B cell (primary cell): Measurements from ENCODE around the gene HMHB1. TPM values are rescaled to one million over a fixed set of nuclear protein-coding genes. Genes with fewer than 3 reads are reported as not detected.

ENCODE experiments used
- ATAC-seq: fragments of 200-7000 bp; cut with Tn5 transposase; one replicate; pipeline ENCODE4 v1.10.0; 2021; ENCODE audit warnings: low read depth, mild to moderate bottlenecking, moderate number of reproducible peaks, moderate library complexity
- CTCF ChIA-PET: fragments of 350-600 bp; sonication (Branson Sonifier 250); formaldehyde crosslinking; loops from one replicate; lab custom pipeline; 2021; ENCODE audit warnings: antibody characterized with exemption, inconsistent platforms; lab: Charles Lee
- POLR2A ChIA-PET: fragments of 350-600 bp; sonication (Branson Sonifier 250); formaldehyde crosslinking; loops from one replicate; lab custom pipeline; 2021; ENCODE audit warnings: antibody characterized with exemption; lab: Charles Lee
- DNase-seq: peaks from one replicate; pipeline ENCODE4 v3.0.0; 2013
- H2AFZ ChIP-seq: 2 replicates; pipeline ENCODE4 v1.6.1; 2012; ENCODE audit warnings: mild to moderate bottlenecking, low read depth, low read length; ENCODE audit not compliant: insufficient read depth, poor library complexity, severe bottlenecking
- H3K27ac ChIP-seq, 2 donors: 1 replicate in 1 of 2; 2 replicates in 1 of 2; pipeline ENCODE4 v1.5.1; 2012 to 2013; ENCODE audit warnings: low read length in 2 of 2, mild to moderate bottlenecking in 2 of 2, moderate library complexity in 1 of 2
- H3K27me3 ChIP-seq, 4 experiments: fragments of 200-600 bp in 1 of 4; sonication (generic) in 1 of 4; replicated peaks in 1 of 4; 1 replicate in 2 of 4; 2 replicates in 2 of 4; pipeline versions ENCODE4 v1.6.1 to v1.7.0; 2013 to 2016; ENCODE audit warnings: low read length in 3 of 4, mild to moderate bottlenecking in 2 of 4, mixed read lengths in 1 of 4, moderate library complexity in 1 of 4; ENCODE audit not compliant: insufficient read depth in 4 of 4, control insufficient read depth in 3 of 4; ENCODE audit errors: control extremely low read depth in 1 of 4
- H3K36me3 ChIP-seq, 2 experiments: replicated peaks in 1 of 2; 1 replicate in 1 of 2; 2 replicates in 1 of 2; pipeline versions ENCODE4 v1.6.1 to v1.7.1; 2013; ENCODE audit warnings: low read length in 1 of 2; ENCODE audit not compliant: insufficient read depth in 2 of 2, control insufficient read depth in 1 of 2; ENCODE audit errors: control extremely low read depth in 1 of 2, extremely low read depth in 1 of 2
- H3K4me1 ChIP-seq, 2 donors: fragments of 200-600 bp in 1 of 2; sonication (generic) in 1 of 2; 1 replicate in 1 of 2; 2 replicates in 1 of 2; pipeline versions ENCODE4 v1.5.1 to v1.6.1; 2013 to 2017; ENCODE audit warnings: low read length in 2 of 2; ENCODE audit not compliant: control insufficient read depth in 2 of 2, insufficient read depth in 2 of 2
- H3K4me2 ChIP-seq: replicated peaks from 2 replicates; pipeline ENCODE3; 2012; ENCODE audit warnings: mild to moderate bottlenecking, low read depth, low read length; ENCODE audit not compliant: poor library complexity, severe bottlenecking
- H3K4me3 ChIP-seq, 5 experiments: fragments of 200-600 bp in 1 of 5; sonication (generic) in 1 of 5; 1 replicate in 3 of 5; 2 replicates in 2 of 5; pipeline versions ENCODE4 v1.5.1 to v1.7.0; 2011 to 2016; ENCODE audit warnings: low read length in 4 of 5, mild to moderate bottlenecking in 4 of 5, low read depth in 2 of 5, control low read depth in 1 of 5, moderate library complexity in 1 of 5; ENCODE audit not compliant: insufficient read depth in 1 of 5; ENCODE audit errors: control extremely low read depth in 1 of 5, extremely low read depth in 1 of 5
- H3K79me2 ChIP-seq: fragments of 200-600 bp; sonication (generic); one replicate; pipeline ENCODE4 v1.6.0; 2016; ENCODE audit warnings: low read length; ENCODE audit not compliant: control insufficient read depth, insufficient read depth
- H3K9ac ChIP-seq: fragments of 200-600 bp; sonication (generic); 2 replicates; pipeline ENCODE4 v1.6.1; 2017; ENCODE audit warnings: mild to moderate bottlenecking, low read length, moderate library complexity
- H3K9me3 ChIP-seq, 3 donors: one replicate each; pipeline versions ENCODE4 v1.6.1 to v1.7.1; 2013; ENCODE audit warnings: low read length in 2 of 3; ENCODE audit not compliant: control insufficient read depth in 2 of 3, insufficient read depth in 1 of 3; ENCODE audit errors: control extremely low read depth in 1 of 3
- H4K20me1 ChIP-seq: 2 replicates; pipeline ENCODE4 v1.6.0; 2012; ENCODE audit warnings: mild to moderate bottlenecking, low read length; ENCODE audit not compliant: insufficient read depth, control insufficient read depth, poor library complexity, severe bottlenecking
- H3K27ac Mint-ChIP-seq: one replicate; pipeline ENCODE4 v1.8.0; 2021; ENCODE audit warnings: mixed read lengths
- H3K27me3 Mint-ChIP-seq: one replicate; pipeline ENCODE4 v1.8.0; 2021; ENCODE audit warnings: mixed read lengths
- H3K4me1 Mint-ChIP-seq: one replicate; pipeline ENCODE4 v1.8.0; 2021; ENCODE audit warnings: mixed read lengths
- H3K4me3 Mint-ChIP-seq: one replicate; pipeline ENCODE4 v1.8.0; 2021; ENCODE audit warnings: mixed read lengths
- H3K9me3 Mint-ChIP-seq: one replicate; pipeline ENCODE4 v1.8.0; 2022; ENCODE audit warnings: mixed read lengths; ENCODE audit not compliant: insufficient read depth
- CTCF ChIP-seq: fragments of 200-600 bp; IDR thresholded peaks from one replicate; pipeline ENCODE4 v1.8.0; 2022; ENCODE audit warnings: antibody characterized with exemption, mild to moderate bottlenecking
- EZH2 ChIP-seq: IDR thresholded peaks from 2 replicates; pipeline ENCODE4 v1.6.1; 2012; ENCODE audit warnings: borderline replicate concordance, low read depth, mild to moderate bottlenecking, moderate library complexity, low read length; ENCODE audit not compliant: insufficient read depth, poor library complexity, severe bottlenecking
- WGBS: methylation state at CpG from one replicate; pipeline ENCODE4 v1.1.5; 2013; ENCODE audit warnings: missing lambda C conversion rate; ENCODE audit not compliant: insufficient coverage; 5-methylcytosine and 5-hydroxymethylcytosine counted together
- intact Hi-C: fragments of 100-400 bp; cut with micrococcal nuclease; formaldehyde crosslinking; loops from one replicate; pipeline ENCODE4 v1.10.0; 2022
- polyA plus RNA-seq: library from polyadenylated mRNA; depleted of rRNA; stranded (reverse); fragments of >200 nt; gene quantifications from 2 replicates; pipeline ENCODE4 v1.2.3, GENCODE V29; 2012
- total RNA-seq, 2 donors: library from RNA; stranded (reverse); fragments of 120-200 nt in 1 of 2; gene quantifications; 1 replicate in 1 of 2; 2 replicates in 1 of 2; pipeline versions ENCODE4 v1.2.3 to v1.2.4, GENCODE V29; 2013 to 2022

Gene HMHB1
- total and polyA plus RNA-seq, 2 donors (not counting 1 experiment from before 2014, with no cell fraction given) = not detected

GRCh38 chr5:143805861-143806260, 6.1 kb upstream of the HMHB1 start:
- Mint-ChIP-seq H3K27me3 (no peaks in the 10 kb centered on the region), H3K4me1 (peaks cover 18% of the 10 kb centered on the region), H3K4me3 (no peak overlapping the region), H3K27ac (no peak overlapping the region), H3K9me3 (no peaks in the 10 kb centered on the region)
- Histone ChIP-seq H3K9me3 (no peaks in the 10 kb centered on the region), H3K4me1 (peaks cover 10 to 12% of the 10 kb centered on the region in 2 donors), H2AFZ (no peak overlapping the region), H3K4me3 (no peak overlapping the region), H3K27ac (no peak overlapping the region), H3K36me3 (no peaks in the 10 kb centered on the region), H3K4me2 (no peak overlapping the region), H3K27me3 (no peaks in the 10 kb centered on the region), H4K20me1 (no peaks in the 10 kb centered on the region), H3K9ac (no peak overlapping the region), H3K79me2 (no peaks in the 10 kb centered on the region)
- WGBS = no CpG with 5 or more reads among the region's 2 CpGs
- ChIA-PET CTCF (interaction anchor here (0.6 kb wide), 1 partner anchor 200 kb away, joined by 4 read pairs; no protein-coding TSS in a partner anchor), POLR2A (no interaction called here)
- TF ChIP-seq EZH2 (no peak), CTCF (no peak)
- ATAC-seq (no peak), DNase-seq (no peak)
- intact Hi-C loops = no loop called here

- ChIA-PET CTCF (interaction anchor here (0.6 kb wide), 1 partner anchor 201 kb away, joined by 4 read pairs; no protein-coding TSS in a partner anchor), POLR2A (no interaction called here)
- H2AFZ ChIP-seq = no peak overlapping the region
- no peak for TF ChIP-seq EZH2
- H3K4me3 ChIP-seq = no peak overlapping the region
- H3K4me1 Mint-ChIP-seq = peaks cover 14% of the 10 kb centered on the region
- H3K4me3 Mint-ChIP-seq = no peak overlapping the region
- no peaks in the 10 kb centered on the region for H3K27me3 ChIP-seq
- intact Hi-C loops = no loop called here
- peaks cover 5% of the 10 kb centered on the region in 2 donors for H3K4me1 ChIP-seq
- no peaks in the 10 kb centered on the region for H3K9me3 Mint-ChIP-seq
- no peaks in the 10 kb centered on the region for H3K79me2 ChIP-seq
- H4K20me1 ChIP-seq = no peaks in the 10 kb centered on the region
- no peak overlapping the region for H3K27ac ChIP-seq
- H3K27ac Mint-ChIP-seq = no peak overlapping the region
- H3K9ac ChIP-seq = no peak overlapping the region
- H3K9me3 ChIP-seq = no peaks in the 10 kb centered on the region
- H3K4me2 ChIP-seq = no peak overlapping the region
- no peaks in the 10 kb centered on the region for H3K27me3 Mint-ChIP-seq
- WGBS = no CpG with 5 or more reads among the region's 2 CpGs
- no peaks in the 10 kb centered on the region for H3K36me3 ChIP-seq
- ATAC-seq = no peak
- no peak for DNase-seq
Measured at GRCh38 chr5:143806579-143806978, 5.4 kb upstream of the HMHB1 start.
